GM18868 (cell line): Measurements from ENCODE around the gene NRSN2.
"Not testable (repeated sequence)": the region's sequence is repeated elsewhere in the genome, so short reads cannot be mapped to it uniquely, and the experiment has no call there.

Source experiments
- ATAC-seq: cut with Tn5 transposase; IDR thresholded peaks from one replicate; pipeline ENCODE4 v1.9.1; 2021; ENCODE audit warnings: mild to moderate bottlenecking, moderate library complexity; ENCODE audit not compliant: unreplicated experiment

The NRSN2 gene

GRCh38 chr20:353166-353565 is 6.3 kb downstream of the NRSN2 start:
- ATAC-seq, result no peak

DNA sequence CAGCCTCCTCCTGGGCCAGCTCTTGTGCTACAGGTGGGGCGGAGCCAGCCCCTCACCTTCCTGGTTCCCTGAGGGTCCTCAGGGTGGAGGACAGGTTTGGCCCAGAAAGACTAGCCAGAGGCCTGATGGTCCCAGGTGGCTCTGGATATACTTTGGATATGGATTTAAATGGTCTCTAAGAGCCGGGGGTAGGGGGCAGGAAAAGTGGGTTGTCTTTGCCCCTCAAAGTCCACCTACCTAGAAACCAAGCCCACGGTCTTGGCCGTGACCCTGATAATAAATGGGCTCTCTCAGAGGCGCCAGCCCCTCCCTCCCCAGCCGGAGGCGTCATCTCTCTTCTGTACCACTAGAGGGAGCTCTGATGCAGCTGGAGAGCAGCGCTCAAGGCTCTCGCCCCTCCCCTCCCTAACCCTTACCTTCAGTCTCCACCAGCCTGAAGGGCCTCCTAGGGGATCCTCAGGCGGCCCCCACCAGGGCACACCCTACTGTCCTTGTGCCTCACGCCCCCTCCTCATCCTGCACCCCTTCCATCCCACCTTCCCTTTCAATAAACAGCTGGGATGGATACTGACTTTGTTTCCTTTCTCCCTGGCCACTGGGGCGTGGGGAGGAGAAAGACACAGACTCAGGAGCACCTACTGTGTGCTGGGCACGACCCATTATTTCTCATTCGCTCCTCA is 7.5 kb downstream of the NRSN2 start:
- ATAC-seq, result peak; percentile 91

- ATAC-seq, result not testable (repeated sequence)
These were observed 9.2 kb downstream of the NRSN2 start for GRCh38 chr20:356154-356553.

- ATAC-seq, result no peak
These were observed 9.8 kb downstream of the NRSN2 start for GRCh38 chr20:356745-357144.

DNA sequence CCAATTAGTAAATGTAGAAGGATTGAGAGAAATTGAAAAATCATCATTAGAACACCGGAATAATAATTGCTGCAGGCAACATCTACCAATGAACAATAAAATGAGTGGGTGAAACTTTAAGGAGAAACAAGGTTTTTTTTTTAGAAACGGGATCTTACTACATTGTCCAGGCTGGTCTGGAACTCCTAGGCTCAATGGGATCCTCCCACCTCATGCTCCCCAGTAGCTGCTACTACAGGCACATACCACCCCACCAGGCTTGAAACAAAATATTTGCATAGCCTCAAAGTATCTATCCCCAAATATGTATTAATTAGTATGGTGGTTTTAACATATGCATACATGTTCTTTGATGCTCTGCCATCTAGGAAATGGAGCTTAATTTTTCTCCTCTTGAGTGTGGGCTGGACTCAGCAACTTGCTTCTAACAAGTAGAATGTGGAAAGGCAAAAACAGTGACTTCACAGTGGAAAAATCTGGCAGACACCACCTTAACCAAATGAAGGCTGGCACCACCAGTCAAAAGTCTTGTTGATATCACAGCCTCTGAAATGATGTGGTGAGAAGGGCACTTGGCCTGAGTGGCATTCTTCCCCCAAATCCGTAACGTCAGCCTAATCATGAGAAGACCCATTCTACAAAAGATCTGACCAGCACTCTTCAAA is 12.1 kb downstream of the NRSN2 start:
- no peak for ATAC-seq

DNA sequence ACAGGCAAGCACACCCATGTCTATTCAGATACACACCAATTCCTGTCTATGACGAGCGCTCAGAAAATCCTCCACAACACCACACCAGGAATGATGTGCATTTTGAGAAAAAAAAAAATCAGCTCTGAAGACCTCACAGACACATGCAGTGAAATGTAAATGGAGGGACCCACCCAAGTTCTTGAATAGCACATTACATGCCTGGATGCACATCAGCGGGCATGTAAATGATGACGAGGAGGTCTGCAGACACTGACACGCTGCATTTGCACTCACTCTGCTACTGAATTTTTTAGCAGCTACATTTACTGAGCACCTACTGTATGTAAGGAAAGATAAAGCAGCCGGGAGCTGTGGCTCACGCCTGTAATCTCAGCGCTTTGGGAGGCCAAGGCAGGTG is 14.7 kb downstream of the NRSN2 start:
- no peak for ATAC-seq

DNA sequence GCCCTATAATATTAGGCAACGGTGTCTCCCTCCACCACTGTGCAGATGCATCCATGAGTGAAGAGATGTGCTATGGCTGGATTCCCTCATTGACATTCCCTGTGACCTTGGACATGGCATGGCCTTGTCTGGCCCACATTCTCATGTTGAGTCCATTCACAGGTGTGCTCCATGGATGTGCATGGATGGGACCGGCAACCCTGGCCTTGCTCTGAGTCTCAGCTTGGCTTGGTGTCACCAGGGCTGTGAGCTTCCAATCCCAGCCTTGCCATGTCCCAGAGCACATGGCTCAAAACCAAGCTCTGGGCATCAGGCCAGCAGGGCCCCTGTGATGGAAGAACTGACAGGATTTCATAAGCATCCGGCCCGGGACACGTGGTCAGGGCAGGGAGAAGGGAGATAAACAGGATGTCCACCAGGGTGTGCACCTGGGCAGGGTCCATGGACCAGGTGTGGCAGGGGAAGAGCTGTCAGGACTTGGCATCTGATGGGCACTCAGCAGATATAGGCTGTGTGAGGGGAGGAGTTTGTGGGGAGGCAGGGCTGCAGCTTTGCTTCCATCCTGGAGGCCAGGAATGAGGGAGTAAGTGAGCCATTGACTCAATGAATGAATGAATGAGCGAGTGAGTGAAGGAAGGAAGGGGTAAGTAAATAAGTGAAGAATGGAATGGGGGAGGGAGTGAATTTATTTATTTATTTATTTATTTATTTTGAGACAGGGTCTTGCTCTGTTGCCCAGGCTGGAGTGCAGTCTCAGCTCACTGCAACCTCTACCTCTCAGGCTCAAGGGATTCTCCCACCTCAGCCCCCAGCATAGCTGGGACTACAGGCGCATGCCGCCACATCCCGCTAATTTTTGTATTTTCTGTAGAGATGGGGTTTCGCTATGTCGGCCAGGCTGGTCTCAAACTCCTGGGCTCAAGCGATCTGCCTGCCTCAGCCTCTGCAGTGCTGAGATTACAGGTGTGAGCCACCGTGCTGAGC is 15.7 kb downstream of the NRSN2 start:
- no peak for ATAC-seq

GRCh38 chr20:363319-364078 is 16.6 kb downstream of the NRSN2 start:
- no peak for ATAC-seq

- no peak for ATAC-seq
These were observed 18.2 kb downstream of the NRSN2 start for GRCh38 chr20:364905-365794.

DNA sequence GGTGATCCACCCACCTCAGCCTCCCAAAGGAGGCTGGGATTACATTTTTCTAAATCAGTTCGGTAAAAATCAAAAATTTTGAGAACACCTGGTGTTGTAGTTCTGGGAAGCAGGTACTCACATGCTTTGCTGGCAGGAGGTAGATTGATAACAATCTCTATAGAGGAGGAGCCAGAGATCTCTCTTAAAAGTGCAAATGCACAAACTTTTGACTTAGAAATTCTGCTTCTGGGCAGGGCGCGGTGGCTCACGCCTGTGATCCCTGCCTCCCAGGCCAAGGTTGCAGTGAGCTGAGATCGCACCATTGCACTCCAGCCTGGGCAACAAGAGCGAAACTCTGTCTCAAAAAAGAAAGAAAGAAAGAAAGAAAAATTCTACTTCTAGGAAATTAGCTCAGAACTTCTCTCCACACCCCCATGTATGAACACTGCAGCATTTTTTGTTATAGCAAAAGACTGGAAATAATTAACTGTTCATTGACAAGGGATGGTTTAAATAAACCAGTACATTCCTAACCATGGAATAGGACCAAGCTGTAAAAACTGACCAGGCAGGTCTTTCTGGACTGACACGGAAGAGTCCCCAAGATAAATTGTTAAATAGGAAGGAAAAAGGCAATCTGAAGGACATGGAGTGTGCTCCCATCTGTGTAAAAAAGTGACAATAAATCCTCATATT is 19.3 kb downstream of the NRSN2 start:
- ATAC-seq, result no peak

GRCh38 chr20:366719-367485 is 20.0 kb downstream of the NRSN2 start:
- no peak for ATAC-seq

DNA sequence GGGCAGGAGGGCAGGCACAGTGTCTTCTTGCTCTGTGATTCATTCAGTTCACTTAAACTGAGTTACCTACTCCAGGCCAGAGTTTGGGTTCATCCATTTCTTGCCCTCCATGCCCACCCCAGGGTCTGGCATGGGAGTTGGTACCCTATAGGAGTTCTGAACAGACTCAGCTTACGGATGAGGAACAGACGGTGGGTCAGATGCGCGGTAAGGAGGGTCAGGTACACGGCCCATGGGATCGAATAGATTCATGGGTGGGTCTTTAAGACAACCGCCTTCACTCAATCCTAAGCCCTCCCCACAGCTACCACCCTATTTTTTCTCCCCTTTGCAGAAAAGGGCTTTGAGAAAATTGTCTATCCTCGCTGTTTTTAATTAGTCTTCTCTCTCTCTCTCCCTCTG is 20.6 kb downstream of the NRSN2 start:
- ATAC-seq, result no peak

DNA sequence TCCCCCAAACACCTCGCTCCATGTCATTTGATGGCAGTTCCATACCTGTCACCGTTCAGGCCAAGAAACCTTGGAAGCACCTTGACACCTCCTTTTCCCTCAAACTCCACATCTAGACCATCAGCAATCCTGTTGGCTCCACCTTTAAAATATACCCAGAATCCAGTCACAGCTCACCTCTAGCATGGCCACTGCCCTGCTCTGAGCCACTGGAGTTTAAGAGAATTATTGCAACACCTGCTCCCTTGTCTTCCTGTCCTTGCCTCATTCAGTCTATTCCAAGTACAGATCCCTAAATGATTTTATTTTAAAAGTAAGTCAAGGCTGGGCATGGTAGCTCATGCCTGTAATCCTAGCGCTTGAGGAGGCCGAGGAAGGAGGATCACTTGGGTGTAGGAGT is 22.0 kb downstream of the NRSN2 start:
- ATAC-seq, result no peak

DNA sequence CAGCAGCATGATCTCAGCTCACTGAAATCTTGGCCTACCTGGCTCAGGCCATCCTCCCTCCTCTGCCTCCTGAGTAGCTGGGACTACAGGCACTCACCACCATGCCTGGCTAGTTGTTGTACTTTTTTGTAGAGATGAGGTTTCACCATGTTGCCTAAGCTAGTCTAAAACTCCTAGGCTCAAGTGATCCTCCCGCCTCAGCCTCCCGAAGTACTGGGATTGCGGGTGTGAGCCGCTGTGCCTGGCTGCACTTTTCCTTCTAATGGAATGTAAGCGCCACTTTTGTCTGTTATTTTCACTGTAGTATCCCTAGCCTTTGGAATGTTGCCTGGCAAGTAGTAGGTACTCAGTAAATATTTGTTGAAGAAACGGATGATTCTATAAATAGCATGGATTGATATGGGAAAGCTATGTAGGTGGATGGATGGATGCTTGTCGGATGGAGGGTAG is 23.3 kb downstream of the NRSN2 start:
- no peak for ATAC-seq

DNA sequence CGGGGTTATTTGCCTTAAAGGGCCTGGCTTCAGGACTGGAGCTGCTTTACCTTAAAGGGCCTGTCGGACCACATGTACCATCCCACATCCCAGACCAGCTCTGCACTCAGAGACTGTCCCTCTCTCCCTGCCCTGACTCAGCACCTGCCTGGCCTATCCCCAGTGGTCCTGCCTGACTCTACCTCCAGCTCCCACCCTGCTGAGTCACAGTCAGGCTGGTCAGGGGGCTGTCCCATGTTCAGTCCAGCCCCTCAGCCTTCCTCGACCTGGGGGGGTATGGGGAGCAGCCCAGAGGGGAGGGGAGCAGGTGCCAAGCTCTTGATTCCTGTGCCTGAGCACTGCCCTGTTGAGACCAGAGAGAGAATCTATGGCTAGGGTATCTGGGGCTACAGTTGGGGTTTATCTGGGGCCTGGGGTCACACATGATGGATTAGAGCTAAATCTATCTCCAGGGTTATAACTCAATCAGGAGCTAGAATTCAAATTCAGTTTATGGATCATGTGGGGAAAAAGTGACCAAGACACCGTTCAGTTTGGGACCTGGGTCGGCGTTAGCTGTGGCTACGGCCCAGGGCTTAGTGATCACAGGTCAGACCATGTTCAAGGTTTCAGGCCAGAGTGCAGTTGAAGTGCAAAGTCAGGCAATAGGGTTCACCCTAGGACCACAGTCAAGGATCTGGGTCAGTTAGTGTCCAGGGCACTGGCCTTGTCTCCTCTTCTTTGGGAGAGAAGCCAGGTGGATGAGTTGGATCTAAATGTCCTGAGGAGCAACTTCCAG is 24.3 kb downstream of the NRSN2 start:
- ATAC-seq, result no peak

DNA sequence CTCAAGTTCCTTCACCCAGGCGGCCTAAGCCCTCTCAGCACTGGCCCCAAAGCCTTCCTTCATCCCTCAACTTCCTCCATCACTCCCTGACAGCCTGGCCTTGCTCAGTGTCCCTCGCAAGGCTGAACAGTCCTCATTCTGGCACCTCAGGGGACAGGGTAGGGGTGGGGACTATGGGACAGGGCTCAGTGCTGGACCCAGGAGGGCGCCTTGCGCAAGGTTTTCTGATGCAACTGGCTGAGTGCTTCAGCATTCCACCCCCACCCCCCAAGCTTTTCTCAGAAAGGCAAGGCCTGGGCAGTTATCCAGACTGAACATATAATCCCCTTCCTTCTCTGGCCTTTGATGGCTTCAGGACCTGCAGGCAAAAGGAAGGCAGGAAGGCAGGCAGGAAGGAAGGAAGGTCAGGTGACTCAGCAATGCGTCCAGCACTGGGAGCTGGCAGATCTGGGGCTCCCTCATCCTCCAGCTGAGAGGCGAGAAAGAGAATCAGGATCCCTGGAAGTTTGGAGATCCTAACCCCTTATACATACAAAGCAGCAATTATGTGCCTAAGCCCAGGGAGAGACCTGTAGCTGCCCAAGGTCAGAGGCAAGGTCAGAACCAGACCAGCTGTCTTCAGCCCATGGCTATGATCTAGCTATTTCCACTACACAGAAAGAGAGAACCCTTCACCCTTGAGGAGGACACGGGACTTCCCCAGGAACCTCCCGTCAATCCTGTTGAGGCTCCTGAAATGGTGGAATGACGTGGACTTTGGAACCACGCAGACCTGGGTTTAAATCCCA is 25.0 kb downstream of the NRSN2 start:
- no peak for ATAC-seq

DNA sequence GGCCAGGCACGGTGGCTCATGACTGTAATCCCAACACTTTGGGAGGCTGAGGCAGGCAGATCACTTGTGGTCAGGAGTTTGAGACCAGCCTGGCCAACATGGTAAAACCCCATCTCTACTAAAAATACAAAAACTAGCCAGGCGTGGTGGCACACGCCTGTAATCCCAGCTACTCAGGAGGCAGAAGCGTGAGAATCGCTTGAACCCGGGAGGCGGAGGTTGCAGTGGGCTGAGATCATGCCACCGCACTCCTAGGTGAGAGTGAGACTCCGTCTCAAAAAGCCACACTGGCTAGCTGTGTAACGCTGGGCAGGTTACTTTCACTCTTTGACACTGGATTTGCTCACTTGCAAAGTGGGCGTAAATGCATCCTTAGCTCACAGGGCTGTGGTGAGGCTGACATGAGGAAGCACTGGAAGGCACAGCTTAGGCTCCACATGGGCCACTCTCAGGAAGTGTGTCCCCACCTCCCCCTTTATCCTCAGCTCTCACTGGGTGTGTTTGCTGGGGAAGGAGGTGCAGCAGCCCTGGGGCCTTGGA is 25.7 kb downstream of the NRSN2 start:
- ATAC-seq, result not testable (repeated sequence)
